HCT116 (cell line): ENCODE measurements around the gene CCSER1. TPM values are rescaled to one million over a fixed set of nuclear protein-coding genes. Genes with fewer than 3 reads are reported as not detected.

Experiments
- ATAC-seq: fragments of 200-7000 bp; cut with Tn5 transposase; 2 replicates; pipeline ENCODE4 v1.9.1; 2020; ENCODE audit warnings: mild to moderate bottlenecking, moderate library complexity
- BruUV-seq: library from RNA; stranded (reverse); fragments of 400-500 nt; replicated peaks from 2 replicates; lab custom pipeline; 2021; lab: Mats Ljungman, UMichigan
- CTCF ChIA-PET: fragments of 300-600 bp; sonication (Branson Sonifier 250); formaldehyde crosslinking; loops from one replicate; lab custom pipeline; 2021; ENCODE audit warnings: antibody characterized with exemption; lab: Charles Lee
- POLR2A ChIA-PET: fragments of 300-600, 350-600 bp; sonication (Branson Sonifier 250); formaldehyde crosslinking; loops from one replicate; lab custom pipeline; 2021; ENCODE audit warnings: antibody characterized with exemption; lab: Charles Lee
- RAD21 ChIA-PET, 2 experiments: fragments of 300-600 bp; sonication (Branson Sonifier 250); formaldehyde crosslinking; loops; one replicate each; lab custom pipeline; 2023; ENCODE audit warnings: low total read pairs in 2 of 2; ENCODE audit not compliant: uncharacterized antibody in 2 of 2, unreplicated experiment in 2 of 2, low non-redundant PET in 1 of 2; lab: Charles Lee
- DNase-seq: peaks from one replicate; pipeline ENCODE4 v3.0.0-alpha.2; 2010; ENCODE audit warnings: low read depth, low spot score
- H2AFZ ChIP-seq: fragments of 200-600 bp; shearing (Covaris generic), sonication (generic); 2 replicates; pipeline ENCODE4 v1.6.1; 2017; ENCODE audit warnings: low read depth, mixed run types, mixed read lengths, antibody characterized with exemption, low read length; ENCODE audit not compliant: poor library complexity, severe bottlenecking
- H3K27ac ChIP-seq: 2 replicates; pipeline ENCODE4 v1.5.1; 2012; ENCODE audit warnings: low read depth, low read length
- H3K27me3 ChIP-seq: fragments of 200-600 bp; sonication (generic); 2 replicates; pipeline ENCODE4 v1.6.1; 2016; ENCODE audit warnings: mixed run types, low read length, mixed read lengths; ENCODE audit not compliant: insufficient read depth
- H3K36me3 ChIP-seq, 2 experiments: fragments of 200-500 bp in 1 of 2; fragments of 200-600 bp in 1 of 2; sonication (Bioruptor generic) in 1 of 2; sonication (generic) in 1 of 2; 2 replicates each; pipeline versions ENCODE4 v1.5.1 to v1.6.1; 2014 to 2016; ENCODE audit warnings: low read length in 2 of 2, inconsistent platforms in 1 of 2, mixed read lengths in 1 of 2, mixed run types in 1 of 2; ENCODE audit not compliant: insufficient read depth in 2 of 2, control insufficient read depth in 1 of 2
- H3K4me1 ChIP-seq, 2 experiments: fragments of 200-600 bp in 1 of 2; sonication (generic) in 1 of 2; 2 replicates each; pipeline versions ENCODE4 v1.5.1 to v1.6.1; 2012 to 2017; ENCODE audit warnings: low read length in 2 of 2, inconsistent platforms in 1 of 2, mild to moderate bottlenecking in 1 of 2, mixed read lengths in 1 of 2, mixed run types in 1 of 2, moderate library complexity in 1 of 2; ENCODE audit not compliant: insufficient read depth in 2 of 2, control insufficient read depth in 1 of 2
- H3K4me2 ChIP-seq: fragments of 200-600 bp; sonication (generic); 2 replicates; pipeline ENCODE4 v1.6.1; 2017; ENCODE audit warnings: mixed run types, low read length, mixed read lengths
- H3K4me3 ChIP-seq, 2 experiments: fragments of 200-600 bp in 1 of 2; sonication (generic) in 1 of 2; replicated peaks in 1 of 2; 2 replicates each; pipeline ENCODE4 v1.5.1; 2011 to 2016; ENCODE audit warnings: low read length in 2 of 2, control low read depth in 1 of 2, low read depth in 1 of 2, mild to moderate bottlenecking in 1 of 2, mixed read lengths in 1 of 2, mixed run types in 1 of 2
- H3K79me2 ChIP-seq: fragments of 200-600 bp; sonication (generic); 2 replicates; pipeline ENCODE4 v1.6.1; 2017; ENCODE audit warnings: mild to moderate bottlenecking, mixed run types, low read length, moderate library complexity, mixed read lengths; ENCODE audit not compliant: insufficient read depth
- H3K9ac ChIP-seq: fragments of 200-600 bp; sonication (generic); 2 replicates; pipeline ENCODE4 v1.6.1; 2016; ENCODE audit warnings: low read length, mixed read lengths
- H3K9me2 ChIP-seq: fragments of 200-600 bp; sonication (generic), shearing (Covaris generic); 2 replicates; pipeline ENCODE4 v1.6.1; 2017; ENCODE audit warnings: mixed run types, mild to moderate bottlenecking, moderate library complexity; ENCODE audit not compliant: insufficient read depth
- H3K9me3 ChIP-seq, 2 experiments: fragments of 200-500 bp in 1 of 2; fragments of 200-600 bp in 1 of 2; sonication (Bioruptor generic) in 1 of 2; sonication (generic) in 1 of 2; 2 replicates each; pipeline ENCODE4 v1.6.1; 2014 to 2017; ENCODE audit warnings: low read length in 2 of 2, mixed read lengths in 2 of 2, inconsistent platforms in 1 of 2, low read depth in 1 of 2, mild to moderate bottlenecking in 1 of 2, mixed run types in 1 of 2, moderate library complexity in 1 of 2; ENCODE audit not compliant: control insufficient read depth in 1 of 2, insufficient read depth in 1 of 2
- H4K20me1 ChIP-seq: fragments of 200-600 bp; sonication (generic), shearing (Covaris generic); 2 replicates; pipeline ENCODE4 v1.6.1; 2017; ENCODE audit warnings: mixed run types, mild to moderate bottlenecking, moderate library complexity; ENCODE audit not compliant: insufficient read depth
- CTCF ChIP-seq, 3 experiments: fragments of 200-600 bp in 1 of 3; sonication (generic) in 1 of 3; IDR thresholded peaks in 2 of 3; conservative IDR thresholded peaks in 1 of 3; 2 replicates each; pipeline ENCODE4 v1.5.1; 2012 to 2017; ENCODE audit warnings: low read depth in 2 of 3, low read length in 2 of 3, antibody characterized with exemption in 1 of 3, borderline replicate concordance in 1 of 3, control low read depth in 1 of 3, mild to moderate bottlenecking in 1 of 3, mixed read lengths in 1 of 3, mixed run types in 1 of 3, moderate library complexity in 1 of 3; ENCODE audit not compliant: insufficient read depth in 1 of 3
- ELF1 ChIP-seq: IDR thresholded peaks from 2 replicates; pipeline ENCODE4 v1.6.1; 2012; ENCODE audit warnings: low read depth, borderline replicate concordance
- EZH2 ChIP-seq: fragments of 200-600 bp; sonication (generic); IDR thresholded peaks from 2 replicates; pipeline ENCODE4 v1.6.1; 2017; ENCODE audit warnings: antibody characterized with exemption, mixed run types
- JUND ChIP-seq: IDR thresholded peaks from 2 replicates; pipeline ENCODE4 v1.6.1; 2012
- POLR2A ChIP-seq: IDR thresholded peaks from 2 replicates; pipeline ENCODE4 v1.7.0; 2011; ENCODE audit warnings: borderline replicate concordance; ENCODE audit not compliant: insufficient read depth, insufficient read length; ENCODE audit errors: extremely low read depth
- SP1 ChIP-seq: IDR thresholded peaks from 2 replicates; pipeline ENCODE4 v1.6.1; 2012; ENCODE audit warnings: low read depth
- SRF ChIP-seq: IDR thresholded peaks from 2 replicates; pipeline ENCODE4 v1.6.1; 2012; ENCODE audit warnings: low read depth
- ZFX ChIP-seq: fragments of 450-650 bp; IDR thresholded peaks from 2 replicates; pipeline ENCODE4 v1.6.1; 2017
- ZNF274 ChIP-seq: fragments of 200-500 bp; sonication (Bioruptor generic); IDR thresholded peaks from 2 replicates; pipeline ENCODE4 v1.6.1; 2014; ENCODE audit warnings: mild to moderate bottlenecking, low read depth, low read length, inconsistent platforms
- intact Hi-C: fragments of 100-400 bp; cut with micrococcal nuclease; formaldehyde crosslinking; loops from 2 replicates; pipeline ENCODE4 v1.10.0; 2022
- total RNA-seq: library from RNA; stranded (reverse); gene quantifications from one replicate; pipeline ENCODE4 v1.2.1, GENCODE V29; 2021; ENCODE audit not compliant: unreplicated experiment
- TF ChIP-seq, protein P1 (sequence below): IDR thresholded peaks from 2 replicates; pipeline ENCODE4 v1.6.1; 2012

CCSER1 gene
- total RNA-seq, 1 experiment from 2014 or later: 6.7 TPM

GRCh38 chr4:90183254-90183653 lies 56.1 kb downstream of the CCSER1 start:
- Histone ChIP-seq H3K4me2 (no peak overlapping the region), H3K4me1 (peaks cover 3 to 6% of the 10 kb centered on the region in 2 experiments; a peak in 1 of 4 replicates), H2AFZ (no peak overlapping the region), H3K9me3 (no peaks in the 10 kb centered on the region), H3K79me2 (no peaks in the 10 kb centered on the region), H3K9me2 (no peaks in the 10 kb centered on the region), H3K4me3 (no peak overlapping the region), H3K27me3 (no peaks in the 10 kb centered on the region), H3K36me3 (no peaks in the 10 kb centered on the region), H3K9ac (no peak overlapping the region), H4K20me1 (0 out of 2 replicates have a peak, but pooled peaks cover 3% of the 10 kb centered on the region), H3K27ac (no peak overlapping the region)
- ATAC-seq (no peak), DNase-seq (no peak)
- BruUV-seq: no TSS peak
- ChIA-PET RAD21 (no interaction called here), CTCF (no interaction called here), POLR2A (no interaction called here)
- intact Hi-C loops: no loop called here
- no peak for TF ChIP-seq EZH2
- TF ChIP-seq, protein P1, sequence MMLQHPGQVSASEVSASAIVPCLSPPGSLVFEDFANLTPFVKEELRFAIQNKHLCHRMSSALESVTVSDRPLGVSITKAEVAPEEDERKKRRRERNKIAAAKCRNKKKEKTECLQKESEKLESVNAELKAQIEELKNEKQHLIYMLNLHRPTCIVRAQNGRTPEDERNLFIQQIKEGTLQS: no peak
- TF ChIP-seq ELF1: no peak
- TF ChIP-seq POLR2A: no peak
- no peak for TF ChIP-seq ZFX
- no peak for TF ChIP-seq CTCF (IDR thresholded peaks at IDR 0.05 in 2 of 3, conservative IDR thresholded peaks at IDR 0.05 in 1 of 3; ENCODE audit: borderline replicate concordance in 1 of 3, insufficient read depth in 1 of 3, low read depth in 2 of 3, low read length in 2 of 3)
- no peak for TF ChIP-seq JUND
- no peak for TF ChIP-seq SRF
- TF ChIP-seq ZNF274: no peak
- no peak for TF ChIP-seq SP1
